H9 (cell line): ENCODE results near the gene OR1L4. TPM values are rescaled to one million over a fixed set of nuclear protein-coding genes. Genes with fewer than 3 reads are reported as not detected.

ENCODE experiments used
- DNase-seq: peaks from one replicate; pipeline ENCODE4 v3.0.0-alpha.2; 2017
- H2AFZ ChIP-seq: one replicate; pipeline ENCODE4 v1.6.1; 2013; ENCODE audit warnings: mild to moderate bottlenecking, low read length, control low read depth, moderate library complexity
- H2AK5ac ChIP-seq: 2 replicates; pipeline ENCODE4 v1.6.1; 2013; ENCODE audit warnings: low read length, control low read depth, mixed read lengths; ENCODE audit not compliant: insufficient read length
- H2BK120ac ChIP-seq: one replicate; pipeline ENCODE4 v1.6.1; 2013; ENCODE audit warnings: low read depth, mild to moderate bottlenecking, low read length, control low read depth, inconsistent platforms; ENCODE audit not compliant: poor library complexity, severe bottlenecking
- H2BK12ac ChIP-seq: 2 replicates; pipeline ENCODE4 v1.6.1; 2013; ENCODE audit warnings: low read length, control low read depth, mixed read lengths, low read depth; ENCODE audit not compliant: insufficient read length
- H2BK15ac ChIP-seq: 2 replicates; pipeline ENCODE4 v1.6.1; 2013; ENCODE audit warnings: low read depth, low read length, control low read depth
- H2BK20ac ChIP-seq: one replicate; pipeline ENCODE4 v1.6.1; 2013; ENCODE audit warnings: low read depth, mild to moderate bottlenecking, low read length, control low read depth, inconsistent platforms; ENCODE audit not compliant: poor library complexity, severe bottlenecking
- H2BK5ac ChIP-seq: 2 replicates; pipeline ENCODE4 v1.6.1; 2013; ENCODE audit warnings: low read length, control low read depth, mixed read lengths; ENCODE audit not compliant: insufficient read length
- H3K14ac ChIP-seq: 2 replicates; pipeline ENCODE4 v1.6.1; 2013; ENCODE audit warnings: low read length, control low read depth; ENCODE audit not compliant: insufficient read depth
- H3K18ac ChIP-seq: 2 replicates; pipeline ENCODE4 v1.6.1; 2013; ENCODE audit warnings: low read depth, mild to moderate bottlenecking, mixed read lengths, low read length, control low read depth; ENCODE audit not compliant: insufficient read length
- H3K23ac ChIP-seq: 2 replicates; pipeline ENCODE4 v1.6.1; 2013; ENCODE audit warnings: low read length, control low read depth, mixed read lengths, low read depth; ENCODE audit not compliant: insufficient read length
- H3K23me2 ChIP-seq: 2 replicates; pipeline ENCODE4 v1.6.1; 2013; ENCODE audit warnings: low read depth, mild to moderate bottlenecking, mixed read lengths, low read length, control low read depth; ENCODE audit not compliant: insufficient read length, poor library complexity, severe bottlenecking
- H3K27ac ChIP-seq: 2 replicates; pipeline ENCODE4 v1.5.1; 2013; ENCODE audit warnings: low read length, control low read depth, mixed read lengths, low read depth; ENCODE audit not compliant: insufficient read length
- H3K27me3 ChIP-seq: 2 replicates; pipeline ENCODE4 v1.6.1; 2013; ENCODE audit warnings: low read length, control low read depth, inconsistent platforms; ENCODE audit not compliant: insufficient read depth
- H3K4ac ChIP-seq: 2 replicates; pipeline ENCODE4 v1.6.1; 2013; ENCODE audit warnings: low read depth, mild to moderate bottlenecking, control low read depth, inconsistent platforms, low read length, moderate library complexity
- H3K4me1 ChIP-seq: 2 replicates; pipeline ENCODE4 v1.6.1; 2013; ENCODE audit warnings: low read length, control low read depth, inconsistent platforms; ENCODE audit not compliant: insufficient read depth
- H3K4me2 ChIP-seq: 2 replicates; pipeline ENCODE4 v1.6.1; 2013; ENCODE audit warnings: low read length, control low read depth, mixed read lengths; ENCODE audit not compliant: insufficient read length, insufficient read depth
- H3K56ac ChIP-seq: 2 replicates; pipeline ENCODE4 v1.6.1; 2013; ENCODE audit warnings: low read depth, mild to moderate bottlenecking, mixed read lengths, low read length, control low read depth; ENCODE audit not compliant: insufficient read length
- H3K79me1 ChIP-seq: 2 replicates; pipeline ENCODE4 v1.6.1; 2013; ENCODE audit warnings: low read depth, mild to moderate bottlenecking, moderate library complexity, low read length, control low read depth, inconsistent platforms; ENCODE audit not compliant: insufficient read depth, poor library complexity, severe bottlenecking
- H3K79me2 ChIP-seq: 2 replicates; pipeline ENCODE4 v1.6.1; 2013; ENCODE audit warnings: low read length, control low read depth, inconsistent platforms; ENCODE audit not compliant: insufficient read depth
- H3K9ac ChIP-seq: 2 replicates; pipeline ENCODE4 v1.6.1; 2013; ENCODE audit warnings: low read length, control low read depth, mixed read lengths; ENCODE audit not compliant: insufficient read length; ENCODE audit errors: extremely low read depth
- H3K9me3 ChIP-seq: one replicate; pipeline ENCODE4 v1.6.1; 2013; ENCODE audit warnings: low read depth, low read length, inconsistent platforms; ENCODE audit not compliant: control insufficient read depth
- H3T11ph ChIP-seq: one replicate; pipeline ENCODE4 v1.6.1; 2013; ENCODE audit warnings: mild to moderate bottlenecking, low read length, control low read depth, inconsistent platforms
- H4K20me1 ChIP-seq: one replicate; pipeline ENCODE4 v1.6.1; 2013; ENCODE audit not compliant: control insufficient read depth, insufficient read length, insufficient read depth
- H4K5ac ChIP-seq: 2 replicates; pipeline ENCODE4 v1.6.1; 2013; ENCODE audit warnings: low read depth, mild to moderate bottlenecking, mixed read lengths, low read length, control low read depth; ENCODE audit not compliant: insufficient read length
- H4K8ac ChIP-seq: replicated peaks from 2 replicates; pipeline ENCODE4 v1.6.1; 2013; ENCODE audit warnings: low read length, control low read depth, mixed read lengths, low read depth; ENCODE audit not compliant: insufficient read length
- H4K91ac ChIP-seq: 2 replicates; pipeline ENCODE4 v1.6.1; 2013; ENCODE audit warnings: low read depth, mild to moderate bottlenecking, moderate library complexity, mixed read lengths, low read length, control low read depth; ENCODE audit not compliant: insufficient read length
- H3K27ac Mint-ChIP-seq, 3 experiments: 2 replicates in 2 of 3; 3 replicates in 1 of 3; pipeline ENCODE4 v1.8.0; 2020 to 2021; ENCODE audit warnings: mixed read lengths in 3 of 3, mild to moderate bottlenecking in 1 of 3, moderate library complexity in 1 of 3
- H3K27me3 Mint-ChIP-seq: 2 replicates; pipeline ENCODE4 v1.8.0; 2021; ENCODE audit warnings: low read depth, mild to moderate bottlenecking, moderate library complexity, mixed read lengths
- H3K36me3 Mint-ChIP-seq, 3 experiments: 2 replicates in 2 of 3; 3 replicates in 1 of 3; pipeline ENCODE4 v1.8.0; 2020 to 2021; ENCODE audit warnings: low read depth in 3 of 3, mixed read lengths in 3 of 3; ENCODE audit not compliant: insufficient read depth in 1 of 3
- H3K4me1 Mint-ChIP-seq, 2 experiments: 2 replicates each; pipeline ENCODE4 v1.8.0; 2020; ENCODE audit warnings: mixed read lengths in 2 of 2
- H3K4me3 Mint-ChIP-seq, 2 experiments: 2 replicates in 1 of 2; 3 replicates in 1 of 2; pipeline ENCODE4 v1.8.0; 2020 to 2021; ENCODE audit warnings: mild to moderate bottlenecking in 2 of 2, mixed read lengths in 2 of 2, moderate library complexity in 1 of 2
- H3K9me3 Mint-ChIP-seq, 2 experiments: 2 replicates in 1 of 2; 3 replicates in 1 of 2; pipeline ENCODE4 v1.8.0; 2020; ENCODE audit warnings: mild to moderate bottlenecking in 2 of 2, mixed read lengths in 2 of 2, moderate library complexity in 1 of 2
- WGBS: extraction: QIAGEN DNeasy Blood & Tissue Kit; methylation state at CpG from one replicate; pipeline ENCODE4 v1.1.7; 2013; ENCODE audit warnings: missing lambda C conversion rate, low lambda C conversion rate, mixed read lengths; ENCODE audit not compliant: insufficient read length; ENCODE audit errors: extremely low coverage; 5-methylcytosine and 5-hydroxymethylcytosine counted together
- total RNA-seq: library from RNA; stranded (reverse); gene quantifications from 2 replicates; pipeline ENCODE4 v1.2.1, GENCODE V29; 2021
- TF ChIP-seq, protein P1 (sequence below): fragments of 200-600 bp; sonication (generic); conservative IDR thresholded peaks from 3 replicates; pipeline ENCODE4 v1.8.0; 2021; ENCODE audit warnings: antibody characterized with exemption, mild to moderate bottlenecking

The OR1L4 gene
- total RNA-seq, 1 experiment from 2014 or later = not detected

DNA sequence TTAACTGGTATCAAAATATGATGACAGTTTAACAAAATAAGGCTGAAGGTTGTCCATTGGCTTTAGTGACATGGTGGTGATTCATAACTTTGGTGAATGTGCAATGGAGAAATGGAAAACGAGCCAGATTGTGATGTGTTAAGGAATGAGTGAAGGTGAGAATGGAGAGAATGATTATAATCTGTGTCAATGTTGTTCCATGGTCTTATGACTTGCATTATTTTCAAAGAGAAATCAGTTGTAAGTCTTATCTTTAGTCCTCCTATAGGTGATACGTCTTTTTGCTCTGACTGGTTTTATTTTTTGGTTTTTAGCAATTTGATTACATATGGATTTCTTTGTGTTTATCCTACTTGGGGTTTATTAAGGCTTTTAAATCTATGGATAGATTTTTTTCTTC is 31.0 kb downstream of the OR1L4 start:
- Histone ChIP-seq H3K4me1 (no peaks in the 10 kb centered on the region), H4K8ac (no peak overlapping the region), H2BK120ac (no peak overlapping the region), H3K79me1 (no peaks in the 10 kb centered on the region), H2AFZ (no peak overlapping the region), H2BK12ac (no peak overlapping the region), H4K20me1 (no peaks in the 10 kb centered on the region), H3K4me2 (no peak overlapping the region), H3K27ac (no peak overlapping the region), H3K23ac (no peak overlapping the region), H2BK15ac (no peak overlapping the region), H3T11ph (no peak overlapping the region), H3K27me3 (no peaks in the 10 kb centered on the region), H2BK20ac (no peak overlapping the region), H3K23me2 (no peaks in the 10 kb centered on the region), H3K18ac (no peak overlapping the region), H3K56ac (no peak overlapping the region), H3K14ac (no peak overlapping the region), H3K9ac (no peak overlapping the region), H4K91ac (no peak overlapping the region), H3K4ac (no peak overlapping the region), H4K5ac (no peak overlapping the region), H3K79me2 (no peaks in the 10 kb centered on the region), H2BK5ac (no peak overlapping the region), H3K9me3 (peaks cover 41% of the 10 kb centered on the region), H2AK5ac (no peak overlapping the region)
- Mint-ChIP-seq H3K4me3 (no peak overlapping the region), H3K4me1 (no peaks in the 10 kb centered on the region), H3K36me3 (peaks cover 0 to 21% (median 5%) of the 10 kb centered on the region in 3 experiments; a peak in 4 of 7 replicates), H3K27me3 (peaks cover 4% of the 10 kb centered on the region), H3K27ac (no peak overlapping the region), H3K9me3 (peaks cover 79 to 88% of the 10 kb centered on the region in 2 experiments)
- DNase-seq = no peak
- TF ChIP-seq, protein P1, sequence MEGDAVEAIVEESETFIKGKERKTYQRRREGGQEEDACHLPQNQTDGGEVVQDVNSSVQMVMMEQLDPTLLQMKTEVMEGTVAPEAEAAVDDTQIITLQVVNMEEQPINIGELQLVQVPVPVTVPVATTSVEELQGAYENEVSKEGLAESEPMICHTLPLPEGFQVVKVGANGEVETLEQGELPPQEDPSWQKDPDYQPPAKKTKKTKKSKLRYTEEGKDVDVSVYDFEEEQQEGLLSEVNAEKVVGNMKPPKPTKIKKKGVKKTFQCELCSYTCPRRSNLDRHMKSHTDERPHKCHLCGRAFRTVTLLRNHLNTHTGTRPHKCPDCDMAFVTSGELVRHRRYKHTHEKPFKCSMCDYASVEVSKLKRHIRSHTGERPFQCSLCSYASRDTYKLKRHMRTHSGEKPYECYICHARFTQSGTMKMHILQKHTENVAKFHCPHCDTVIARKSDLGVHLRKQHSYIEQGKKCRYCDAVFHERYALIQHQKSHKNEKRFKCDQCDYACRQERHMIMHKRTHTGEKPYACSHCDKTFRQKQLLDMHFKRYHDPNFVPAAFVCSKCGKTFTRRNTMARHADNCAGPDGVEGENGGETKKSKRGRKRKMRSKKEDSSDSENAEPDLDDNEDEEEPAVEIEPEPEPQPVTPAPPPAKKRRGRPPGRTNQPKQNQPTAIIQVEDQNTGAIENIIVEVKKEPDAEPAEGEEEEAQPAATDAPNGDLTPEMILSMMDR = no peak
- 100% methylated on average over 1 of the region's 2 CpGs for WGBS
